H1 (cell line): ENCODE results near the gene TOP1. TPM values are rescaled to one million over a fixed set of nuclear protein-coding genes. Genes with fewer than 3 reads are reported as not detected.

Source experiments
- CTCF ChIA-PET: fragments of 300-600 bp; sonication (Branson Sonifier 250); formaldehyde crosslinking; loops from one replicate; lab custom pipeline; 2021; ENCODE audit not compliant: partially characterized antibody; lab: Charles Lee
- POLR2A ChIA-PET: fragments of 300-600 bp; sonication (Branson Sonifier 250); formaldehyde crosslinking; loops from one replicate; lab custom pipeline; 2021; ENCODE audit warnings: inconsistent platforms; ENCODE audit not compliant: partially characterized antibody; lab: Charles Lee
- DNase-seq, 2 experiments: peaks; one replicate each; pipeline versions ENCODE4 v3.0.0 to v3.0.0-alpha.2; 2010 to 2022; ENCODE audit warnings: low spot score in 2 of 2, low read depth in 1 of 2, mixed read lengths in 1 of 2
- FAIRE-seq: peaks from 2 replicates; lab custom pipeline; 2011; peaks lifted over from hg19 to GRCh38; lab: Jason Lieb, UNC
- H2AFZ ChIP-seq: 2 replicates; pipeline ENCODE4 v1.8.1; 2012; ENCODE audit warnings: low read length, inconsistent platforms
- H2AK5ac ChIP-seq: 2 replicates; pipeline ENCODE4 v1.6.1; 2013; ENCODE audit warnings: low read depth, low read length
- H2BK120ac ChIP-seq: replicated peaks from 2 replicates; pipeline ENCODE3; 2013; ENCODE audit warnings: low read depth, low read length, inconsistent platforms
- H2BK12ac ChIP-seq: 2 replicates; pipeline ENCODE4 v1.6.1; 2013; ENCODE audit warnings: low read depth, low read length
- H2BK15ac ChIP-seq: 2 replicates; pipeline ENCODE4 v1.6.1; 2013; ENCODE audit warnings: low read length
- H2BK20ac ChIP-seq: 2 replicates; pipeline ENCODE4 v1.6.1; 2013; ENCODE audit warnings: low read length
- H2BK5ac ChIP-seq: 2 replicates; pipeline ENCODE4 v1.6.1; 2013; ENCODE audit warnings: low read depth, low read length
- H3K14ac ChIP-seq: 2 replicates; pipeline ENCODE4 v1.6.1; 2013; ENCODE audit warnings: inconsistent platforms; ENCODE audit not compliant: insufficient read length
- H3K18ac ChIP-seq: 2 replicates; pipeline ENCODE4 v1.6.1; 2013; ENCODE audit warnings: low read length; ENCODE audit errors: extremely low read depth
- H3K23ac ChIP-seq: 2 replicates; pipeline ENCODE4 v1.6.1; 2013; ENCODE audit warnings: inconsistent platforms; ENCODE audit not compliant: insufficient read length
- H3K23me2 ChIP-seq: 2 replicates; pipeline ENCODE4 v1.6.1; 2013; ENCODE audit warnings: low read depth, low read length
- H3K27ac ChIP-seq: 2 replicates; pipeline ENCODE4 v1.6.1; 2011; ENCODE audit warnings: low read depth, low read length, inconsistent platforms
- H3K27me3 ChIP-seq, 4 experiments: replicated peaks in 1 of 4; 1 replicate in 1 of 4; 2 replicates in 3 of 4; pipeline versions ENCODE4 v1.6.1 to v1.8.1; 2011 to 2013; ENCODE audit warnings: low read length in 3 of 4, mild to moderate bottlenecking in 3 of 4, inconsistent platforms in 2 of 4, mixed read lengths in 2 of 4, moderate library complexity in 1 of 4; ENCODE audit not compliant: control insufficient read depth in 3 of 4, insufficient read depth in 3 of 4; ENCODE audit errors: extremely low read depth in 1 of 4
- H3K36me3 ChIP-seq, 4 experiments: 2 replicates each; pipeline versions ENCODE4 v1.6.1 to v1.8.1; 2011 to 2013; ENCODE audit warnings: mild to moderate bottlenecking in 4 of 4, low read length in 3 of 4, moderate library complexity in 2 of 4, control low read depth in 1 of 4, inconsistent platforms in 1 of 4; ENCODE audit not compliant: insufficient read depth in 4 of 4, control insufficient read depth in 2 of 4
- H3K4ac ChIP-seq: replicated peaks from 2 replicates; pipeline ENCODE3; 2013; ENCODE audit warnings: low read length, low read depth, mixed read lengths, inconsistent platforms; ENCODE audit not compliant: insufficient read length
- H3K4me1 ChIP-seq, 4 experiments: replicated peaks in 1 of 4; 1 replicate in 1 of 4; 2 replicates in 3 of 4; pipeline versions ENCODE4 v1.6.1 to v1.8.1; 2011 to 2013; ENCODE audit warnings: low read length in 3 of 4, inconsistent platforms in 2 of 4, mixed read lengths in 1 of 4; ENCODE audit not compliant: insufficient read depth in 4 of 4, control insufficient read depth in 3 of 4
- H3K4me2 ChIP-seq, 2 experiments: 2 replicates each; pipeline versions ENCODE4 v1.6.1 to v1.8.1; 2011 to 2013; ENCODE audit warnings: low read depth in 2 of 2, low read length in 2 of 2, control low read depth in 1 of 2, inconsistent platforms in 1 of 2, mild to moderate bottlenecking in 1 of 2; ENCODE audit not compliant: insufficient read depth in 1 of 2
- H3K4me3 ChIP-seq, 4 experiments: fragments of 200-600, 300-600 bp in 1 of 4; sonication (generic), shearing (Covaris generic), sonication (Bioruptor Twin) in 1 of 4; 2 replicates each; pipeline versions ENCODE4 v1.5.1 to v1.8.1; 2011 to 2016; ENCODE audit warnings: low read length in 4 of 4, low read depth in 3 of 4, control low read depth in 2 of 4, inconsistent platforms in 2 of 4, mild to moderate bottlenecking in 2 of 4, mixed read lengths in 1 of 4, moderate library complexity in 1 of 4; ENCODE audit not compliant: insufficient read depth in 2 of 4; ENCODE audit errors: extremely low read depth in 1 of 4
- H3K56ac ChIP-seq: replicated peaks from 2 replicates; pipeline ENCODE3; 2013; ENCODE audit warnings: low read depth, mild to moderate bottlenecking, mixed read lengths, low read length, inconsistent platforms; ENCODE audit not compliant: insufficient read length
- H3K79me1 ChIP-seq: 2 replicates; pipeline ENCODE4 v1.6.1; 2013; ENCODE audit warnings: low read depth, low read length, control low read depth
- H3K79me2 ChIP-seq, 2 experiments: 2 replicates each; pipeline versions ENCODE4 v1.6.1 to v1.8.1; 2012 to 2013; ENCODE audit warnings: low read length in 2 of 2, mild to moderate bottlenecking in 2 of 2, inconsistent platforms in 1 of 2; ENCODE audit not compliant: insufficient read depth in 2 of 2, control insufficient read depth in 1 of 2
- H3K9ac ChIP-seq, 4 experiments: replicated peaks in 1 of 4; 1 replicate in 1 of 4; 2 replicates in 3 of 4; pipeline versions ENCODE4 v1.6.1 to v1.8.1; 2011 to 2013; ENCODE audit warnings: low read depth in 3 of 4, low read length in 3 of 4, control low read depth in 2 of 4, mild to moderate bottlenecking in 2 of 4, moderate library complexity in 2 of 4, inconsistent platforms in 1 of 4; ENCODE audit errors: extremely low read depth in 1 of 4
- H3K9me3 ChIP-seq, 2 experiments: 2 replicates each; pipeline versions ENCODE4 v1.6.1 to v1.8.1; 2012 to 2013; ENCODE audit warnings: mild to moderate bottlenecking in 2 of 2, moderate library complexity in 2 of 2, control low read depth in 1 of 2, inconsistent platforms in 1 of 2, low read depth in 1 of 2, low read length in 1 of 2, mixed read lengths in 1 of 2; ENCODE audit not compliant: insufficient read depth in 2 of 2
- H4K20me1 ChIP-seq, 2 experiments: replicated peaks in 1 of 2; 2 replicates each; pipeline versions ENCODE3 to v1.8.1; 2011 to 2013; ENCODE audit warnings: inconsistent platforms in 2 of 2, low read length in 2 of 2, mild to moderate bottlenecking in 1 of 2; ENCODE audit not compliant: insufficient read depth in 2 of 2, control insufficient read depth in 1 of 2
- H4K5ac ChIP-seq: 2 replicates; pipeline ENCODE4 v1.6.1; 2013; ENCODE audit warnings: low read length, low read depth, mixed read lengths, inconsistent platforms; ENCODE audit not compliant: insufficient read length
- H4K8ac ChIP-seq: 2 replicates; pipeline ENCODE4 v1.8.0; 2013; ENCODE audit warnings: mild to moderate bottlenecking, moderate library complexity, low read length, inconsistent platforms; ENCODE audit not compliant: insufficient read depth; ENCODE audit errors: extremely low read depth
- H4K91ac ChIP-seq: replicated peaks from 2 replicates; pipeline ENCODE3; 2013; ENCODE audit warnings: low read length, mixed read lengths, inconsistent platforms; ENCODE audit not compliant: insufficient read length
- BCL11A ChIP-seq, 2 experiments: IDR thresholded peaks; one replicate each; pipeline ENCODE4 v1.6.1; 2011; ENCODE audit warnings: low read depth in 2 of 2, low read length in 2 of 2, mild to moderate bottlenecking in 2 of 2
- CEBPB ChIP-seq: IDR thresholded peaks from 2 replicates; pipeline ENCODE4 v1.6.1; 2012; ENCODE audit warnings: low read depth, low read length
- CTBP2 ChIP-seq: IDR thresholded peaks from 2 replicates; pipeline ENCODE4 v1.7.0; 2011; ENCODE audit warnings: borderline replicate concordance, mild to moderate bottlenecking, moderate library complexity, mixed read lengths, low read length; ENCODE audit not compliant: insufficient read depth, insufficient read length
- JUND ChIP-seq: IDR thresholded peaks from 2 replicates; pipeline ENCODE4 v1.6.1; 2011; ENCODE audit warnings: mild to moderate bottlenecking, improper control_type of control experiment, low read length
- KDM5A ChIP-seq: fragments of 200-600 bp; IDR thresholded peaks from 2 replicates; pipeline ENCODE4 v1.7.1; 2012; ENCODE audit warnings: mild to moderate bottlenecking, low read length, inconsistent platforms, mixed read lengths
- MAFK ChIP-seq: IDR thresholded peaks from 2 replicates; pipeline ENCODE4 v1.6.1; 2012; ENCODE audit warnings: low read depth, mild to moderate bottlenecking, improper control_type of control experiment, low read length
- SIRT6 ChIP-seq: IDR thresholded peaks from one replicate; pipeline ENCODE4 v1.7.1; 2012; ENCODE audit warnings: low read length, inconsistent platforms
- SRF ChIP-seq: IDR thresholded peaks from 2 replicates; pipeline ENCODE4 v1.6.1; 2011; ENCODE audit warnings: mild to moderate bottlenecking, low read depth, low read length, moderate library complexity
- TAF1 ChIP-seq: IDR thresholded peaks from 2 replicates; pipeline ENCODE4 v1.6.1; 2011; ENCODE audit warnings: mild to moderate bottlenecking, low read depth, low read length
- TBP ChIP-seq: IDR thresholded peaks from 2 replicates; pipeline ENCODE4 v1.6.1; 2011; ENCODE audit warnings: low read depth, low read length, improper control_type of control experiment
- WGBS, 2 experiments: shearing (Covaris generic) in 1 of 2; methylation state at CpG; one replicate each; pipeline versions ENCODE4 v1.1.6 to v1.1.7; 2013 to 2015; ENCODE audit warnings: low lambda C conversion rate in 2 of 2, mixed read lengths in 2 of 2, inconsistent platforms in 1 of 2, low coverage in 1 of 2, missing lambda C conversion rate in 1 of 2; ENCODE audit not compliant: insufficient replicate concordance in 2 of 2, insufficient coverage in 1 of 2, insufficient read length in 1 of 2; ENCODE audit errors: extremely low coverage in 1 of 2, missing lambda C conversion rate in 1 of 2; 5-methylcytosine and 5-hydroxymethylcytosine counted together
- polyA plus RNA-seq, 7 experiments: library from polyadenylated mRNA; depleted of rRNA in 3 of 7; stranded (reverse) in 5 of 7; unstranded in 2 of 7; fragments of >200 nt in 5 of 7; fragments of 200-250 nt in 2 of 7; gene quantifications; 1 replicate in 5 of 7; 2 replicates in 1 of 7; 4 replicates in 1 of 7; pipeline versions ENCODE4 v1.2.1 to v1.2.3, GENCODE V29; 2011 to 2013; ENCODE audit warnings: missing spikeins in 2 of 7, mixed read lengths in 2 of 7
- total RNA-seq: library from RNA; stranded (reverse); fragmentation: NEBNext Ultra II Directional; extraction: Animal tissue kit (Norgen Biotek cat#: 25700); gene quantifications from 2 replicates; pipeline ENCODE4 v1.2.1, GENCODE V29; 2021

Gene TOP1
- total and polyA plus RNA-seq, 2 of the 8 experiments (the other 6 are each of a cell fraction or from before 2014, with no cell fraction given): 7.4 to 108 TPM

- Histone ChIP-seq H3K4me2 (no peak overlapping the region), H3K18ac (no peak overlapping the region), H2BK5ac (no peak overlapping the region), H4K8ac (no peak overlapping the region), H3K4ac (no peak overlapping the region), H2BK20ac (no peak overlapping the region), H3K9me3 (no peaks in the 10 kb centered on the region), H2AFZ (no peak overlapping the region), H2AK5ac (no peak overlapping the region), H4K5ac (no peak overlapping the region), H3K27me3 (no peaks in the 10 kb centered on the region), H3K27ac (no peak overlapping the region), H3K79me1 (peaks cover 21% of the 10 kb centered on the region), H3K14ac (no peak overlapping the region), H4K91ac (no peak overlapping the region), H3K4me1 (peaks cover 0 to 3% (median 1%) of the 10 kb centered on the region in 4 experiments; a peak in 3 of 7 replicates), H3K23ac (no peak overlapping the region), H2BK120ac (no peak overlapping the region), H4K20me1 (peaks cover 8 to 36% of the 10 kb centered on the region in 2 experiments), H3K9ac (no peak overlapping the region), H3K4me3 (no peak overlapping the region), H3K36me3 (peaks cover 52 to 66% (median 58%) of the 10 kb centered on the region in 4 experiments), H3K79me2 (peaks cover 6 to 29% of the 10 kb centered on the region in 2 experiments), H2BK12ac (no peak overlapping the region), H2BK15ac (no peak overlapping the region), H3K56ac (no peak overlapping the region), H3K23me2 (no peaks in the 10 kb centered on the region)
- CTCF ChIA-PET: interaction anchor here (1.0 to 1.6 kb wide), 2 partner anchors 11 to 27 kb away, joined by 5 read pairs; no protein-coding TSS in a partner anchor
- FAIRE-seq (no peak), DNase-seq (no peak)
- 90% methylated on average over 11 of the region's 11 CpGs; no CpG with 5 or more reads in 1 of the 2 experiments for WGBS, 2 experiments
- POLR2A ChIA-PET: interaction anchor here (1.8 kb wide), 1 partner anchor 11 kb away, joined by 3 read pairs; no protein-coding TSS in a partner anchor
- TF ChIP-seq TAF1 (no peak), CEBPB (no peak), CTBP2 (no peak), MAFK (no peak), SRF (no peak), KDM5A (no peak), TBP (no peak), BCL11A (IDR thresholded peaks at IDR 0.05; ENCODE audit: low read depth in 2 of 2, low read length in 2 of 2) (no peak), SIRT6 (no peak), JUND (no peak)
Observed at GRCh38 chr20:41162396-41162795, 133.8 kb downstream of the TOP1 start.
